Breast epithelium (tissue), 4 donors: ENCODE data around the gene SMC4. TPM values are rescaled to one million over a fixed set of nuclear protein-coding genes. Genes with fewer than 3 reads are reported as not detected.
"Not testable (repeated sequence)": the region's sequence is repeated elsewhere in the genome, so short reads cannot be mapped to it uniquely, and the experiment has no call there.

Experiments used
- DNase-seq, 2 donors: peaks; one replicate each; pipeline ENCODE4 v3.0.0-alpha.2; 2019; ENCODE audit warnings: low spot score in 2 of 2
- H3K27ac ChIP-seq, 2 donors: fragments of 200-600 bp; sonication (generic) in 1 of 2; one replicate each; pipeline ENCODE4 v1.5.1; 2016 to 2019; ENCODE audit warnings: mild to moderate bottlenecking in 1 of 2
- H3K27me3 ChIP-seq, 2 donors: fragments of 200-600 bp; sonication (generic) in 1 of 2; one replicate each; pipeline versions ENCODE4 v1.5.1 to v1.6.0; 2017 to 2019; ENCODE audit warnings: control low read depth in 1 of 2, mild to moderate bottlenecking in 1 of 2
- H3K36me3 ChIP-seq: fragments of 200-600 bp; one replicate; pipeline ENCODE4 v1.5.1; 2019
- H3K4me1 ChIP-seq, 2 donors: fragments of 200-600 bp; sonication (generic); one replicate each; pipeline ENCODE4 v1.5.1; 2016 to 2019; ENCODE audit warnings: control low read depth in 1 of 2
- H3K4me3 ChIP-seq, 3 donors: fragments of 200-600 bp; sonication (generic); 1 replicate in 2 of 3; 2 replicates in 1 of 3; pipeline ENCODE4 v1.5.1; 2016 to 2019; ENCODE audit warnings: mild to moderate bottlenecking in 3 of 3, moderate library complexity in 2 of 3
- H3K9me3 ChIP-seq, 2 donors: fragments of 200-600 bp; sonication (generic) in 1 of 2; one replicate each; pipeline ENCODE4 v1.5.1; 2016 to 2019; ENCODE audit warnings: control low read depth in 1 of 2
- POLR2A ChIP-seq: fragments of 450-650 bp; IDR thresholded peaks from one replicate; pipeline ENCODE4 v1.6.1; 2016; ENCODE audit warnings: antibody characterized with exemption, mild to moderate bottlenecking, moderate library complexity
- POLR2AphosphoS5 ChIP-seq, 3 donors: sonication (generic); formaldehyde crosslinking; IDR thresholded peaks; one replicate each; pipeline ENCODE4 v1.6.1; 2017; ENCODE audit warnings: antibody characterized with exemption in 3 of 3
- intact Hi-C: fragments of 100-400 bp; cut with DNase I; formaldehyde crosslinking; loops from one replicate; pipeline ENCODE4 v1.15.1; 2023; ENCODE audit warnings: low total_unique reads
- total RNA-seq, 3 donors: library from RNA; depleted of rRNA; stranded (reverse); fragments of >200 nt; gene quantifications; one replicate each; pipeline ENCODE4 v1.1.0, GENCODE V29; 2016
- TF ChIP-seq, protein P1 (sequence below), 3 donors: fragments of 450-650 bp; IDR thresholded peaks; one replicate each; pipeline ENCODE4 v1.5.1; 2016 to 2017; ENCODE audit warnings: antibody characterized with exemption in 3 of 3, mild to moderate bottlenecking in 3 of 3, moderate library complexity in 3 of 3

SMC4 gene
- total RNA-seq, 3 donors from 2014 or later = 17.1 to 30.3 (median 25.2) TPM

DNA sequence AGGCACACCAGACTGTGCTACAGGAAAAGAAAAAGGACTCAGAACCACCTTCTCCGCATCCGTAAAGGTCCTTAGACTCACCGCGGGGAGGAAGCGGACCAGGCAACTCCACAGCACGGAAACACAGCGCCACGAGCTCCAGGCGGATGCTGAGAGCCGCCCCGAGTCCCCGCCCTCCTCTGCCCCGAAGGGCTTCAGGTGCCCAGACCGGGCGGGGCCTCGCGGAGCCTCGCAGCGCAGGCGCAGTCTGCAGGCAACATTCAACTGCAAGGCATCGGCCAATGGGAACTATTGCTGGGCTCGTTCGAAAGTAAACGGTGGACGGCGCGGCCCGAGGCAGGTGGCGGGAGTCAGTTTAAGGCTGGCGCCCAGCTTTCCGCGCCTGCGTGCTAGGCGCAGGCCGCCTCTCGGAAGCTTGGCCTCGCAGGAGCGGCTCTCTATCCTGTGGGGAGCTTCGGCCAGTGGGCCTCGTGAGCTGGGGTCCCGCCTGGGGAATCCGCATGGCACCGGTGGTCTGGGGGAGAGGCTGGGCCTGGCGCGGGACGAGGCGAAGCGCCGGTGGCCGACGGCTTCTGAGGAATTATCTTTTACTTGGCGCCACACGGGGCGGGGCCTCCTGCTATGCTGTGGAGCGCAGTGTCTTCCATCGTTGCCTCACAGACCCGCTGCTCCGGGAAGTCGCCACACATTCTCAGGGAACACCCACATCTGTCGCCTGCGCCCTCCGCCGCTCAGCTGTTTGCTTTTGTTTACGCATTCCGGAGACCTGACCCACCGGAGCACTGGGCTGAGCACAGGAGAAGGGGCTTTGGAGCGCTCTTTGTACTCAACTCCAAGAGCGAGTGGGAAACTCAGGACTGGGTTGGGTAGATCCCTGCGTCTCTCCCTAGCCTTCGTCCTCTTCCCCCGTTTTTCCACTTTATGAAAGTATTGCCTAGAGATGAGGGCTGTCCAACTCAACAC is 50.5 kb downstream of the SMC4 start, which contains the start of gene TRIM59:
Gene TRIM59, minus strand, starts transcription at position 151 of the 963 bp plus-strand sequence. CDS start 10,603 bp downstream, outside the sequence.
- TF ChIP-seq POLR2AphosphoS5 (IDR thresholded peaks at IDR 0.05) (peak in 2 of 3 donors; percentile 63 to 74), POLR2A (no peak)
- intact Hi-C loops = no loop called here
- no peaks in the 10 kb centered on the region for H3K27me3 ChIP-seq
- H3K27ac ChIP-seq = peak within 1 kb of the TSS; percentile 79
- H3K4me3 ChIP-seq = peak within 1 kb of the TSS; percentile 40 to 80 (median 61)
- no peaks in the 10 kb centered on the region for H3K36me3 ChIP-seq
- peak; percentile 83 to 90 for DNase-seq
- no peaks in the 10 kb centered on the region for H3K9me3 ChIP-seq
- H3K4me1 ChIP-seq = no peaks in the 10 kb centered on the region

DNA sequence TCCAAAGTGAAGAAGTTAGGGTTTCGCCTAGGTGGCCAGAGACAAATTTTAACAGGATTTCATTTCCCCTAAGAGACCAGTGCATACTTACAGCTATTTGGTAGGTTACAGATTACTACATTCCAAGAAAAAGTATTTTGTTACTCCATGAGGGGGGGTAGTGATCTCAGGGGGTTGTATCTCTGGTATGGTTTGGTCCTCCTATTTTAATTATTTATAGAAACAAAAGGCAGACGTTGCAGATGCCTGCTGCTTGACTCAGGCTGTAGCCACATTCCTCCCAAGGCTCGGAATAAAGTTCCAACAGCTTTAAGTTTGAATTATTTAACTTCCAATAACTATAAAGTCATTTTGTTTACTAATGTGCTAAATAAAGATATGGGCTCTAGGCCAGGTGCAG is 51.4 kb downstream of the SMC4 start:
- H3K4me3 ChIP-seq = no peak overlapping the region
- H3K27ac ChIP-seq = no peak overlapping the region
- H3K4me1 ChIP-seq = no peaks in the 10 kb centered on the region
- intact Hi-C loops = no loop called here
- H3K27me3 ChIP-seq = no peaks in the 10 kb centered on the region
- no peak for TF ChIP-seq POLR2AphosphoS5 (IDR thresholded peaks at IDR 0.05)
- TF ChIP-seq, protein P1, sequence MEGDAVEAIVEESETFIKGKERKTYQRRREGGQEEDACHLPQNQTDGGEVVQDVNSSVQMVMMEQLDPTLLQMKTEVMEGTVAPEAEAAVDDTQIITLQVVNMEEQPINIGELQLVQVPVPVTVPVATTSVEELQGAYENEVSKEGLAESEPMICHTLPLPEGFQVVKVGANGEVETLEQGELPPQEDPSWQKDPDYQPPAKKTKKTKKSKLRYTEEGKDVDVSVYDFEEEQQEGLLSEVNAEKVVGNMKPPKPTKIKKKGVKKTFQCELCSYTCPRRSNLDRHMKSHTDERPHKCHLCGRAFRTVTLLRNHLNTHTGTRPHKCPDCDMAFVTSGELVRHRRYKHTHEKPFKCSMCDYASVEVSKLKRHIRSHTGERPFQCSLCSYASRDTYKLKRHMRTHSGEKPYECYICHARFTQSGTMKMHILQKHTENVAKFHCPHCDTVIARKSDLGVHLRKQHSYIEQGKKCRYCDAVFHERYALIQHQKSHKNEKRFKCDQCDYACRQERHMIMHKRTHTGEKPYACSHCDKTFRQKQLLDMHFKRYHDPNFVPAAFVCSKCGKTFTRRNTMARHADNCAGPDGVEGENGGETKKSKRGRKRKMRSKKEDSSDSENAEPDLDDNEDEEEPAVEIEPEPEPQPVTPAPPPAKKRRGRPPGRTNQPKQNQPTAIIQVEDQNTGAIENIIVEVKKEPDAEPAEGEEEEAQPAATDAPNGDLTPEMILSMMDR (IDR thresholded peaks at IDR 0.05) = no peak
- no peak for TF ChIP-seq POLR2A
- no peaks in the 10 kb centered on the region for H3K9me3 ChIP-seq
- DNase-seq = no peak
- H3K36me3 ChIP-seq = no peaks in the 10 kb centered on the region

DNA sequence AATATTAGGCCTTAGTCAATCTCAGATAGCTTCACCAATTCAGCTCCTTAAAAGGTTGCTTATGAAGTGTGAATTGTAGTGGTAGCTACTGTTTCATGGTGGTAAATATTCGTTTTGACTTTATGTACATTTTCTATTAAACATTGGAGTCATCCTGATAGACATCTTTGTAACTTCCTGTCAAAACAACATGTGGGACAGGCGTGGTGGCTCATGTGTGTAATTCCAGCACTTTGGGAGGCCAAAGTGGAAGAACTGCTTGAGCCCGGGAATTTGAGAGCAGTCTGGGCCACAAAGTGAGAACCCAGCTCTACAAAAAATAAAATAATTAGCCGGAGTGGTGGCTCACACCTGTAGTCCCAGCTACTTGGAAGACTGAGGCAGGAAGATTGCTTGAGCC is 52.2 kb downstream of the SMC4 start:
- no peak for DNase-seq
- intact Hi-C loops = no loop called here
- Histone ChIP-seq H3K9me3 (no peaks in the 10 kb centered on the region), H3K27ac (no peak overlapping the region), H3K4me1 (no peaks in the 10 kb centered on the region), H3K4me3 (no peak overlapping the region), H3K27me3 (no peaks in the 10 kb centered on the region), H3K36me3 (no peaks in the 10 kb centered on the region)
- no peak for TF ChIP-seq POLR2AphosphoS5 (IDR thresholded peaks at IDR 0.05)

DNA sequence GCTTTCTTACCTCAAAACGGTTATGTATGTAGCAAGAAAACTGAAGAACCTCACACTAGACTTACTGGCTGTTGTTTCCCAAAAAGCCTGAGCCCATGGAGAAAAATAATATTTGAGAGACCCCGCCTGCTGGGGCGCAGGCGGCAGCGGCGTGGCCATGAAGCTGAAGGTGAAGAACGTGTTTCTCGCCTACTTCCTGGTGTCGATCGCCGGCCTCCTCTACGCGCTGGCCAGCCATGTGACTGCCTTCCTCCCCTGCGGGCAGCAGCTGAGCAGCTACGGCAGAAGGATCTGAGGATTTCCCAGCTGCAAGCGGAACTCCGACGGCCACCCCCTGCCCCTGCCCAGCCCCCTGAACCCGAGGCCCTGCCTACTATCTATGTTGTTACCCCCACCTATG is 52.8 kb downstream of the SMC4 start:
- H3K4me3 ChIP-seq, H3K9me3 ChIP-seq, intact Hi-C loops, H3K4me1 ChIP-seq, H3K27me3 ChIP-seq, DNase-seq, H3K36me3 ChIP-seq, H3K27ac ChIP-seq: not testable (repeated sequence)

DNA sequence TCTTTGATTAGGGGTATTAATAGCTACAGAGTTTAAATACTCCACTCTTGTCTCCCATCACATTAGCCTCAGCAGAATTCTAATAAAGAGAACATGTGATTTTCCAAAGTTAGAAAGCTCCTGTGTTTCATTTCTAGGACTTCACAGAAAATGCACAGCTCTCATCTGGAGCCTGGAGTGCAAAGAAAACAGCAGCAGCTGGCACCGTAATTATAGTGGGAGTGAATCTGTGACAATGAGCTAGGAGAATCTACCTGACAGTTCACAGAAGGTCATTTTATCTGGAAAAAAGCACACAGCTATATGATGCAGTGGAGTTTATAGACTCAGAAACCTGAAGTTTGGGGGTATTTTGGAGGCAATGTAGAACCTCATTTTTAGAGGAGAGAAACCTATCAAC is 55.5 kb downstream of the SMC4 start:
- Histone ChIP-seq H3K27me3 (no peaks in the 10 kb centered on the region), H3K4me1 (no peaks in the 10 kb centered on the region), H3K4me3 (no peak overlapping the region), H3K9me3 (no peaks in the 10 kb centered on the region), H3K27ac (no peak overlapping the region), H3K36me3 (no peaks in the 10 kb centered on the region)
- no peak for TF ChIP-seq POLR2A
- TF ChIP-seq, protein P1 (IDR thresholded peaks at IDR 0.05) = no peak
- TF ChIP-seq POLR2AphosphoS5 (IDR thresholded peaks at IDR 0.05) = no peak
- no peak for DNase-seq
- intact Hi-C loops = no loop called here

DNA sequence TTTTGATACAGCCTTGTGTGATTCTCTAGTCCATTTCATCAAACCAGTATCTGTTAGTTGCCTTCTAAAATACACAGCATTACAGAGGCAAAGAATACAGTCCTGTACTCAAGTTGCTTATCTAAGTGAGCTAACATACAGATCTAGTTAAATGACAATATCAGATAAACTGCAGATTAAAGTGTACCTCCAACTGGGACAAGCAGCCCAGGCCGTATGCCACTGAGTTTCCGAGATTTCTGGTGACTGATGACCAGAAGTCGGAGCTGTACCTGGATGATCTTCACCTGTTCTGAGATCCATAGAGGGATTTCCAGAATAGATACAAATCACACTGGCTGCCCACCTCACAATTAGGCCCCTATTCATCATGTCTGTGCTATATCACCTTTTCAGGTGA is 56.4 kb downstream of the SMC4 start:
- Histone ChIP-seq H3K4me3 (no peak overlapping the region), H3K36me3 (no peaks in the 10 kb centered on the region), H3K9me3 (no peaks in the 10 kb centered on the region), H3K27ac (no peak overlapping the region), H3K4me1 (no peaks in the 10 kb centered on the region), H3K27me3 (no peaks in the 10 kb centered on the region)
- intact Hi-C loops = no loop called here
- TF ChIP-seq POLR2AphosphoS5 (IDR thresholded peaks at IDR 0.05) = no peak
- DNase-seq = no peak

DNA sequence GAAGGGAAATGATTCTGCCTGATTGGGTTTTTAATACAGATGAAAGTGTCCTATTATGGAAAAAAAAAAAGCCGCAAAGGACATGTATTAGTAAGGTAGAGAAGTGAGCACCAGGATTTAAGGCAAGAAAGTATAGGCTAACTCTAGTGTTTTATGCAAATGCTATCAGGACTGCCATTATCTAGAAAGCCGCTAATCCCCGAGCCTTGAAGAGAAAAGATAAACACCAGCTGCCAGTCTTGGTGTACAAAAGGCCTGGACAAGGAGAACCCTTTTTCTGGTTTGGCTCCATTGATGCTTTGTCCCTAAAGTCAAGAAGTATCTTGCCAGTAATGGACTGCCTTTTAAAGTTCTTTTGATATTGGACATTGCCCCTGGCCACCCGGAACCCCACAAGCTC is 58.7 kb downstream of the SMC4 start:
- Histone ChIP-seq H3K27me3 (no peaks in the 10 kb centered on the region), H3K9me3 (no peaks in the 10 kb centered on the region), H3K36me3 (no peaks in the 10 kb centered on the region), H3K4me1 (no peaks in the 10 kb centered on the region), H3K4me3 (no peak overlapping the region), H3K27ac (no peak overlapping the region)
- intact Hi-C loops = no loop called here
- TF ChIP-seq POLR2AphosphoS5 (IDR thresholded peaks at IDR 0.05) (no peak), POLR2A (no peak)
- TF ChIP-seq, protein P1 (IDR thresholded peaks at IDR 0.05) = no peak
- DNase-seq = no peak
